GM20431 (cell line): ENCODE results near the gene HACD4.

Source experiments
- in situ Hi-C: fragments of 300-500 bp; cut with MseI, MboI; formaldehyde crosslinking; loops from one replicate; pipeline ENCODE4 v1.15.0; 2020; ENCODE audit warnings: low sequenced_read_pairs; ENCODE audit not compliant: unreplicated experiment

Gene HACD4

GRCh38 chr9:21031091-21031807, at the start of gene HACD4:
Gene HACD4 (minus strand): TSS chr9:21031640. CDS start chr9:21031590, 50 bp downstream.
- in situ Hi-C loops = no loop called here

- in situ Hi-C loops = no loop called here
Observed at GRCh38 chr9:21080793-21081192, 49.4 kb upstream of the HACD4 start.

GRCh38 chr9:21078702-21079101, 47.3 kb upstream of the HACD4 start:
- in situ Hi-C loops = no loop called here

- in situ Hi-C loops = no loop called here
Observed at GRCh38 chr9:21077781-21078180, 46.3 kb upstream of the HACD4 start, which contains the start of gene IFNB1. Gene IFNB1 (minus strand): TSS chr9:21077942. CDS start chr9:21077869, 73 bp downstream.

GRCh38 chr9:21075484-21075883, 44.0 kb upstream of the HACD4 start:
- in situ Hi-C loops = no loop called here

- in situ Hi-C loops = no loop called here
Observed at GRCh38 chr9:21070906-21071305, 39.5 kb upstream of the HACD4 start.

GRCh38 chr9:21070171-21070571, 38.7 kb upstream of the HACD4 start:
- in situ Hi-C loops = no loop called here

GRCh38 chr9:21060919-21061561, 29.6 kb upstream of the HACD4 start:
- in situ Hi-C loops = no loop called here

GRCh38 chr9:21056931-21057330, 25.5 kb upstream of the HACD4 start:
- in situ Hi-C loops = no loop called here

GRCh38 chr9:21053851-21054250, 22.4 kb upstream of the HACD4 start:
- in situ Hi-C loops = no loop called here

- in situ Hi-C loops = no loop called here
Observed at GRCh38 chr9:21047281-21047691, 15.8 kb upstream of the HACD4 start.

GRCh38 chr9:21043841-21044240, 12.4 kb upstream of the HACD4 start:
- in situ Hi-C loops = no loop called here

- in situ Hi-C loops = no loop called here
Observed at GRCh38 chr9:21042466-21042865, 11.0 kb upstream of the HACD4 start.

GRCh38 chr9:21039302-21039701, 7.9 kb upstream of the HACD4 start:
- in situ Hi-C loops = no loop called here

- in situ Hi-C loops = no loop called here
Observed at GRCh38 chr9:21037278-21037677, 5.8 kb upstream of the HACD4 start.

GRCh38 chr9:21031808-21032183, 356 bp upstream of the HACD4 start:
- in situ Hi-C loops = no loop called here

- in situ Hi-C loops = no loop called here
Observed at GRCh38 chr9:21030389-21031035, 928 bp downstream of the HACD4 start.

GRCh38 chr9:21029661-21030060, 1.8 kb downstream of the HACD4 start:
- in situ Hi-C loops = no loop called here

- in situ Hi-C loops = no loop called here
Observed at GRCh38 chr9:21028466-21028865, 3.0 kb downstream of the HACD4 start.

GRCh38 chr9:21027295-21027694, 4.1 kb downstream of the HACD4 start:
- in situ Hi-C loops = no loop called here

- in situ Hi-C loops = no loop called here
Observed at GRCh38 chr9:21023861-21024260, 7.6 kb downstream of the HACD4 start.
